ENCODE results near the gene FLNC. TPM values are rescaled to one million over a fixed set of nuclear protein-coding genes. Genes with fewer than 3 reads are reported as not detected.

The FLNC gene
- total and polyA plus RNA-seq, 8 donors: 14.3 to 34.7 (median 23.6) TPM

- DNase-seq (no peak), ATAC-seq (no peak)
- Histone ChIP-seq H3K4me1 (peaks cover 0 to 10% of the 10 kb centered on the region in 2 donors), H3K27ac (no peak overlapping the region), H3K27me3 (no peaks in the 10 kb centered on the region), H3K9me3 (no peaks in the 10 kb centered on the region), H3K4me3 (no peak overlapping the region), H3K36me3 (no peaks in the 10 kb centered on the region)
- TF ChIP-seq CTCF (IDR thresholded peaks at IDR 0.05): no peak
- intact Hi-C loops (cut with DNase I): no loop called here
These were observed 15.7 kb upstream of the FLNC start for GRCh38 chr7:128814499-128814898.

- TF ChIP-seq CTCF (IDR thresholded peaks at IDR 0.05): no peak
- peaks cover 0 to 10% of the 10 kb centered on the region in 2 donors for H3K4me1 ChIP-seq
- no peak overlapping the region for H3K27ac ChIP-seq
- no peak overlapping the region for H3K4me3 ChIP-seq
- DNase-seq (no peak), ATAC-seq (peak; percentile 22)
- peaks cover 0 to 5% of the 10 kb centered on the region in 2 donors for H3K27me3 ChIP-seq
- H3K9me3 ChIP-seq: no peaks in the 10 kb centered on the region
- no peaks in the 10 kb centered on the region for H3K36me3 ChIP-seq
- intact Hi-C loops (cut with DNase I): no loop called here
These were observed 14.8 kb upstream of the FLNC start for GRCh38 chr7:128815289-128815942.

GRCh38 chr7:128818694-128819093, 11.5 kb upstream of the FLNC start:
- ATAC-seq (no peak), DNase-seq (no peak)
- Histone ChIP-seq H3K27ac (no peak overlapping the region), H3K36me3 (no peaks in the 10 kb centered on the region), H3K27me3 (peaks cover 1 to 5% of the 10 kb centered on the region in 2 donors), H3K9me3 (no peaks in the 10 kb centered on the region), H3K4me1 (no peaks in the 10 kb centered on the region), H3K4me3 (no peak overlapping the region)
- intact Hi-C loops (cut with DNase I): no loop called here
- TF ChIP-seq CTCF (IDR thresholded peaks at IDR 0.05): no peak

GRCh38 chr7:128821724-128822123, 8.5 kb upstream of the FLNC start:
- no peak overlapping the region for H3K27ac ChIP-seq
- no peak for DNase-seq
- ATAC-seq: no peak
- intact Hi-C loops (cut with DNase I): no loop called here
- no peaks in the 10 kb centered on the region for H3K9me3 ChIP-seq
- no peak overlapping the region for H3K4me3 ChIP-seq
- no peak for TF ChIP-seq CTCF (IDR thresholded peaks at IDR 0.05)
- no peaks in the 10 kb centered on the region for H3K36me3 ChIP-seq
- H3K4me1 ChIP-seq: no peaks in the 10 kb centered on the region
- peaks cover 5 to 8% of the 10 kb centered on the region in 2 donors for H3K27me3 ChIP-seq

GRCh38 chr7:128826512-128826911, 3.7 kb upstream of the FLNC start:
- DNase-seq: no peak
- no peak for ATAC-seq
- H3K27me3 ChIP-seq: peaks cover 14 to 56% of the 10 kb centered on the region in 2 donors
- no peaks in the 10 kb centered on the region for H3K36me3 ChIP-seq
- H3K4me3 ChIP-seq: no peak overlapping the region
- no peaks in the 10 kb centered on the region for H3K9me3 ChIP-seq
- intact Hi-C loops (cut with DNase I): no loop called here
- no peak for TF ChIP-seq CTCF (IDR thresholded peaks at IDR 0.05)
- peaks cover 7 to 19% of the 10 kb centered on the region in 2 donors for H3K4me1 ChIP-seq
- no peak overlapping the region for H3K27ac ChIP-seq
